Measurements from ENCODE around the gene ABI3.
A peak's percentile ranks its signal among the peaks of the same experiment; 100 is the strongest.

Gene ABI3

DNA sequence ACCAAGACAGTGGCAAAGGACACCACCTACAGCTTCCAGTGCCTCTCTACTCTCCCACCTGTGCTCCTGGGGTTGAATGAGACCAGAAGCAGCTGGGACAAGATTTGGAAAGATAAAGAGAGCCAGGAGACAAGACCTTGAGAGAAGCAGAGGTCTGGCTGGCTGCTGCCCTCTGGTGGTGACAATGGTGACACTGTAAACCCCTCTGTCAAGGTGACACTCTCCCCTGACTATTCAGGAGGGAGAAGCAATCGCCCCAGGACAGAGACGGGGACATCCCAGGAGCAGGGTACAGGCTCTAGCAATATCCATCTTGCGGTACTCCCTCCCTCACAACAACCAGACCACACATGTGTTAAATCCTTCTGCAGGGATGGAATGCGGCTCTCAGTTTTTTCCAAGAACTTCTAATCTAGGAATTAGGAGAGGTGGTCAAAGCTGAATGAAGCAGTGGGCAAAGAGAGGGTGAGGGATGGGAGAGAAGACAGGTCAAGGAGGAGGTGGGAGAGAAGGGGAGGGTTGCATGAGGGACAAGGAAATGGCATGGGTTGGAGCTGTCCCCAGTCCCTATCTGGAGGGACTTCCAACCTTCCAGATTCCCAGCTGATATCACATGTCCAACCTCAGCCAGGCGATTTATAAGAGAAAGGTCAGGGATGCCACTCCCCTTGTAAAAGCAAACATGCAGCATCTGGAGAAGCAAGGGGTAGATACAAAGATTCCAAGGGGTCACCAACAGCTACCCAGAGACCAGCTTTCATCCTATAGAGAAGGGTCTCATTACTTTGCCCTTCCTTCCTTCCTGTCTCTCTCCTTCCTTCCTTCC lies 17.1 kb downstream of the ABI3 start:
- H3K9me3 ChIP-seq (ENCODE audit: insufficient read depth, low read depth, low read length) = no peaks in the 10 kb centered on the region
- H3K27me3 ChIP-seq (ENCODE audit: insufficient read depth, low read length) = peaks cover 87% of the 10 kb centered on the region
- 42% methylated on average over 5 of the region's 5 CpGs for WGBS
- peaks cover 4% of the 10 kb centered on the region; the same call in 1 of the 2 replicates for H3K4me1 ChIP-seq (ENCODE audit: insufficient read depth, low read length)
- H3K4me3 ChIP-seq (ENCODE audit: low read length) = no peak overlapping the region
- no peak overlapping the region for H3K27ac ChIP-seq (ENCODE audit: low read depth, low read length)
- no peak overlapping the region for H3K9ac ChIP-seq (ENCODE audit: low read depth, low read length)
- no peaks in the 10 kb centered on the region for H3K36me3 ChIP-seq (ENCODE audit: insufficient read depth, low read length)

DNA sequence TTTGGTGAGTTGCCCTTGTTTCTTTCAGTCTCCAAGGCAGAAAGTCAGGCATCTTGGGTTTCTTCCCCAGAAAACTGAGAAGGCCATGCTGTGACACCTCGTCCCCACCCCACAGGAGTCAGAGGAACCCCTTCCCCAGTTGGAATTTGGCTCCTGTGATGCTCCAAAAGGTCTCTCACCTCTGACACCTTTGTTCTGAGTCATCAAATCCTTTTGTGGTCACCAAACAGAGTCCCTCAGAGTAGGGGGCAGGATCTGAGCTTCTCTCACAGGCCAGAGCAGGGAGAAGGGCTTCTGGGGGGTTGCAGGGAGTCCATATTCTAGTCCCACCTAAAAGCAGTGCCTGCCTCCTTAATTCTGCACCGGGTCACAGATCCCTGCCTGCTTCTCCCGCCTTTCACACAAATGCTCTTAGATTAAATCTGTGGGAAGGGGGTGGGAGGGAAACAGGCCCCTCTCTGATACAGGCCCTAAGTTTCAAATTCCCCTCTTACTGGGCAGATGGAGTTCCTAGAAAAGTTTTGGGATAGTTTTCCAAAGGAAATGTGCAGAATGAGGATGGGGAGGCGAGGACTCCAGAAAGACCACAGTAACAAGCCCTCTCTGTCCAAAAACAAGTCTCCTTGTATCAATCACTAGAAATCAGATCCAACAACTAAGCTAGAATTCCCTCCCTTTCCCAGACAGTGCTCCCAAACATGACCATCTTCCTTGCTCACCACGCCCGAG lies 18.7 kb downstream of the ABI3 start:
- Histone ChIP-seq H3K4me1 (ENCODE audit: insufficient read depth, low read length) (no peaks in the 10 kb centered on the region), H3K4me3 (ENCODE audit: low read length) (peak overlapping the region; percentile 97; the same call in 1 of the 2 replicates), H3K36me3 (ENCODE audit: insufficient read depth, low read length) (no peaks in the 10 kb centered on the region), H3K27me3 (ENCODE audit: insufficient read depth, low read length) (peaks cover 71% of the 10 kb centered on the region), H3K27ac (ENCODE audit: low read depth, low read length) (no peak overlapping the region), H3K9ac (ENCODE audit: low read depth, low read length) (no peak overlapping the region), H3K9me3 (ENCODE audit: insufficient read depth, low read depth, low read length) (no peaks in the 10 kb centered on the region)
- WGBS = 59% methylated on average over 3 of the region's 6 CpGs

DNA sequence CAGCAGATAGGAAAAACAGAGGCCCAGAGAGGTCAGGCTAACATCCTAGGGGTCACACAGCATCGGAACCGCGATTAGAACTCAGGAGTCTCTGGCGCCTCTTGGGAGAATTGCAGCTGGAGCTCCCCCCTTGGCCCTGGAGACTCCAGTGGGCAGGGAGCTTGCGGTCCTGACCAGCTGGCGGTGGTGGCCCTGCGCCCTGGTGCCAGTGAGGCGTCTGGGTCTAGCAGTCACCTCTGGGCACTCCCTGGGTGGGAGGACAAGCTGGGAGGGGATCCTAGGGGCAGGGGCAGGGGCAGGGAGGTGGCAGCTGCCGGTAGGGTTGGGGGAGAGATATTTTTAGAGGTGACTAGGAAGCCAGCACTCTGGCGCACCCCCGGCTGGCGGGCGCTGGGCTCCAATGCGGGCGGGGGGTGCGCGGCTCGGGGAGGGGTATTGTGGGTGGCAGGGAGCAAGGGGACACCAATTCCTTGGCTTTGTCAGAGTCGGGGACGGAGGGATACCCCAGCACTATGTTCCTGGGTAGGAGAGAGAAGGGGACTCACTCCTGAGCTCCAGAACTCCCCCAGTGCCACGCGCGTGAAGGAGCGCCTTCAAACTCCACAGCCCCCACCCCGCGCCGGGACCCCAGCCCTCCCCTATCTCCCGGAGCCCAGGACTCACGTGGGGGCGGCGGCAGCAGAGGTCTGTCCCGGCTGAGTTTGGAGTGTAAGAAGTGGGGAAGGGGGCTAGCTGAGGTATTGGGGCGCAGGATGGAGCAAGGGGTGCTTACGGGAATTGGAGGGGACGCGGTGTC lies 19.5 kb downstream of the ABI3 start:
- Histone ChIP-seq H3K4me1 (ENCODE audit: insufficient read depth, low read length) (no peaks in the 10 kb centered on the region), H3K27me3 (ENCODE audit: insufficient read depth, low read length) (peaks cover 63% of the 10 kb centered on the region), H3K9ac (ENCODE audit: low read depth, low read length) (no peak overlapping the region), H3K9me3 (ENCODE audit: insufficient read depth, low read depth, low read length) (no peaks in the 10 kb centered on the region), H3K36me3 (ENCODE audit: insufficient read depth, low read length) (no peaks in the 10 kb centered on the region), H3K27ac (ENCODE audit: low read depth, low read length) (no peak overlapping the region), H3K4me3 (ENCODE audit: low read length) (peak overlapping the region; percentile 97)
- 12% methylated on average over 34 of the region's 36 CpGs for WGBS

DNA sequence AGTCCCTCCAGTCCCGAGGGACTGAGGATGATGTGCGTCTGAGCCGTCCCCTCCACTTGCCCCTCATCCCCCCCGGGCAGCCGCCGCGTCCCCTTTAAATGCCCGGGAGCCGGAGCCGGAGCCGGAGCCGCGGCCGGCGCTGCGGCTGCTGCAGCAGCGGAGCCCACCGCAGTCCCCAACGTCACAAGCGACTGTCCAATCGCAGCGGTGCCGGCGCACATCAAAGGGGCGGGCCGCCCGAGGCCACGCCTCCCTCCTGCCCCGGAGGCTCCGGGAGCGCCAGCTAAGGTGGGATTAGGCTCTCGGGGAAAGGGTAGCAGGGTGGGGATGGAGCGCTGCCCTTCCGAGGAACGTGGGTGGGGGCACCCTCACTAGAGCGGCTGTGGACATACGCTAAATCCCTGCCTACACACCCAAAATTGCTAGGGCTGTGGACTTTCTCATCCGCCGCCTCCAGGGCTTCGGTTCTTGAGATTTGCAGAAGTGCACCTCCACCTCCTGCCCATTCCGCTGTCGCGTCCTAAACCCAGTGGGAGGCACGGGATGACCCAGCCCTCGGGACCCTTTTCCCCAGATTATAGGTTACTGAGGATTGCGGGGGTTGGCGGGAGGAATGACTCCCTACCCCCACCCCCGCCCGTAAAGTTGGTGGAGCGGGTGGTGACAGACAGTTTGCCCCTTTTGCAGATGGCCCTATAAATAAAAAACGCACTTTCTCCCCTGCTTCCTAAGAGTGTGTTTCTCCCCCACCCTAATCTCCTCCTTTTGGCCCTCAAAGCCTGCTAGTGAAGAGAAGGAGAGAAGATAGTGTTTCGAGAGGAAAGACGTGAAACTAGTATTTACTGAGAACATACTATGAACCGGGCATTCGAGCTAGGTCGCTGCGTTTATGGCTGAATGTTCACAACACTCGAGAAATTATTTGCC lies 20.4 kb downstream of the ABI3 start, which contains the start of gene PHOSPHO1:
PHOSPHO1 (minus strand) TSS at position 152 of the 927 bp plus-strand sequence. CDS start 4,096 bp downstream, outside the sequence.
- no peak within 1 kb of the TSS for H3K27ac ChIP-seq (ENCODE audit: low read depth, low read length)
- no peaks in the 10 kb centered on the region for H3K9me3 ChIP-seq (ENCODE audit: insufficient read depth, low read depth, low read length)
- H3K27me3 ChIP-seq (ENCODE audit: insufficient read depth, low read length) = peaks cover 54% of the 10 kb centered on the region
- H3K9ac ChIP-seq (ENCODE audit: low read depth, low read length) = no peak within 1 kb of the TSS
- 5% methylated on average over 55 of the region's 58 CpGs for WGBS
- H3K4me1 ChIP-seq (ENCODE audit: insufficient read depth, low read length) = no peaks in the 10 kb centered on the region
- H3K4me3 ChIP-seq (ENCODE audit: low read length) = peak within 1 kb of the TSS; percentile 97
- H3K36me3 ChIP-seq (ENCODE audit: insufficient read depth, low read length) = no peaks in the 10 kb centered on the region

DNA sequence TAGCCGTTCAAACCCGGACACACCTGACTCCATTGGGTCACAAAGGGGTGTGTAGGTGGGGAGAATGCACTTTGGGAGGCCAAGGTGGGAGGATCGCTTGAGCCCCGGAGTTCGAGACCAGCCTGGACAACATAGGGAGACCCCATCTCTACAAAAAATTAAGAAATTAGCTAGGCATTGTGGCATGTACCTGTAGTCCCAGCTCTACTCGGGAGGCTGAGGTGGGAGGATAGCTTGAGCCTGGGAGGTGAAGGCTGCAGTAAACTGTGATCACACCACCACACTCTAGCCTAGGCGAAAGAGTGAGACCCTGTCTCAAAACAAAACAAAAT lies 21.0 kb downstream of the ABI3 start:
- Histone ChIP-seq H3K9me3 (ENCODE audit: insufficient read depth, low read depth, low read length) (no peaks in the 10 kb centered on the region), H3K27ac (ENCODE audit: low read depth, low read length) (no peak overlapping the region), H3K4me1 (ENCODE audit: insufficient read depth, low read length) (no peaks in the 10 kb centered on the region), H3K27me3 (ENCODE audit: insufficient read depth, low read length) (peaks cover 48% of the 10 kb centered on the region), H3K4me3 (ENCODE audit: low read length) (peak overlapping the region; percentile 97; the same call in 1 of the 2 replicates), H3K9ac (ENCODE audit: low read depth, low read length) (no peak overlapping the region), H3K36me3 (ENCODE audit: insufficient read depth, low read length) (no peaks in the 10 kb centered on the region)
- 65% methylated on average over 6 of the region's 7 CpGs for WGBS

DNA sequence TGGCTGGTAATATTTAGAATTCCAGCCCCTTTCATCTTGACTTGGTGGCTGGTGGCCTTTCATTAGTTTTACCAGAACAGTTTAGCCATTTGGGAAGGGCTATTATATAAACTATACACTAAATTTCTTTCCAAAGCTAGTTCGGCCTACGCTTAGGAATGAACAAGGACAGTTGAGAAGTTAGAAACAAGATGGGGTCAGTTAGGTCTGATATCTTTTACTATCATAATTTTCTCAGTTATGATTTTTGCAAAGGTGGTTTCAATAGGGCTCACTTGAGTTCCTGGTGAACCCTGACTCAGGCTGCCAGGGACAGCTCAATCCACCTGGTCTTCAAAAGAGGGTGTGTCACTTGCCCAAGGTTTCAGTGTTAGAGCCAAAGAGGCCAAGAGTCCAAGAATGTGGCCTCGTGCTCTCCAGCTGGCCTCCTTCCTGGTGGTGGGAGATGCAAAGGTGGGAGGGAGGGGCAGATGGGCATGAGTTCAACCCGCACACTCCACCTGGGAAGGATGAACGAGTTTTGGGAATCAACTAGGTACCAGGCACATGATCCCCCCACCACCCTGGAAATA lies 24.1 kb downstream of the ABI3 start:
- peaks cover 22% of the 10 kb centered on the region for H3K27me3 ChIP-seq (ENCODE audit: insufficient read depth, low read length)
- H3K4me1 ChIP-seq (ENCODE audit: insufficient read depth, low read length) = no peaks in the 10 kb centered on the region
- H3K27ac ChIP-seq (ENCODE audit: low read depth, low read length) = no peak overlapping the region
- H3K4me3 ChIP-seq (ENCODE audit: low read length) = no peak overlapping the region
- H3K9me3 ChIP-seq (ENCODE audit: insufficient read depth, low read depth, low read length) = no peaks in the 10 kb centered on the region
- WGBS = 89% methylated on average over 3 of the region's 5 CpGs
- H3K36me3 ChIP-seq (ENCODE audit: insufficient read depth, low read length) = no peaks in the 10 kb centered on the region
- H3K9ac ChIP-seq (ENCODE audit: low read depth, low read length) = no peak overlapping the region

DNA sequence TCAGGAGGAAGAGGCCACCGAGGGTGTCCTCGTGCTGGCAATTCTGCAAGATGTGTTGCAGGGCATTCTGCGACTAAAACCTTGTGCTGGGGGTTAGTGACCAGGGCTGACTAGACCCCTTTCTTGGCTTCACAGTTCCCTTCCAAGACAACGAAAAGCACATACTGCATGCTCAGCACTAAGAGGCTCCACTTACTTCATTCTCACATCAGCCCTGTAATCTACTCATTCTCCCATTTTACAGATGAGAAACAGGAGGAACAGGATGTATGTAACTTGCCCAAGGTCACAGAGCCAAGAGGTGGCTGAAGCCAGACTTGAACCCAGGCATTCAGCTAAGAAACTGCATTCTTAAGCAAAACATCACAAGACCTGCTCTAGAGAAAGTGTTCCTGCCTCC lies 25.4 kb downstream of the ABI3 start:
- H3K9ac ChIP-seq (ENCODE audit: low read depth, low read length) = no peak overlapping the region
- H3K27ac ChIP-seq (ENCODE audit: low read depth, low read length) = no peak overlapping the region
- H3K27me3 ChIP-seq (ENCODE audit: insufficient read depth, low read length) = peaks cover 11% of the 10 kb centered on the region
- 88% methylated on average over 4 of the region's 4 CpGs for WGBS
- no peaks in the 10 kb centered on the region for H3K36me3 ChIP-seq (ENCODE audit: insufficient read depth, low read length)
- no peaks in the 10 kb centered on the region for H3K9me3 ChIP-seq (ENCODE audit: insufficient read depth, low read depth, low read length)
- H3K4me1 ChIP-seq (ENCODE audit: insufficient read depth, low read length) = no peaks in the 10 kb centered on the region
- H3K4me3 ChIP-seq (ENCODE audit: low read length) = no peak overlapping the region

DNA sequence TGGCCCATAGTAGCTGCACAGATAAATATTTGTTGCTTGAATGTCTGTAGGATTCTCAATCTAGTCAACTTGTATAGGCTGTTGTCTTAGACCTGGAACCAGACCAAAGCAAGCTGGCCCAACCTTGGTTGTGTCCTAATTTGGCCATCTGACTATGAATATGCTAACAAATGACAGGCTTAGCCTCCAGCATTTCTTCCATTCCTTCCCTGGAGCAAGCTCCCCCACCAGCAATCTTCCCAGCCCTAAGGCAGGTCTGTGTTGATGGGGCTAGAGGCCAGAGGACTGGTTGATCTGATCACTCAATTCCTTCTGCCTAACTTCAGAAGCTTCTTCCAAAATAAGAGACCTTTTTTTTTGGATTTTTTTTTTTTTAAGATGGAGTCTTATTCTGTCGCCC lies 29.5 kb downstream of the ABI3 start:
- Histone ChIP-seq H3K9ac (ENCODE audit: low read depth, low read length) (no peak overlapping the region), H3K4me1 (ENCODE audit: insufficient read depth, low read length) (no peaks in the 10 kb centered on the region), H3K9me3 (ENCODE audit: insufficient read depth, low read depth, low read length) (no peaks in the 10 kb centered on the region), H3K4me3 (ENCODE audit: low read length) (no peak overlapping the region), H3K27ac (ENCODE audit: low read depth, low read length) (no peak overlapping the region), H3K36me3 (ENCODE audit: insufficient read depth, low read length) (no peaks in the 10 kb centered on the region), H3K27me3 (ENCODE audit: insufficient read depth, low read length) (no peaks in the 10 kb centered on the region)
- 83% methylated on average over 1 of the region's 1 CpG for WGBS

DNA sequence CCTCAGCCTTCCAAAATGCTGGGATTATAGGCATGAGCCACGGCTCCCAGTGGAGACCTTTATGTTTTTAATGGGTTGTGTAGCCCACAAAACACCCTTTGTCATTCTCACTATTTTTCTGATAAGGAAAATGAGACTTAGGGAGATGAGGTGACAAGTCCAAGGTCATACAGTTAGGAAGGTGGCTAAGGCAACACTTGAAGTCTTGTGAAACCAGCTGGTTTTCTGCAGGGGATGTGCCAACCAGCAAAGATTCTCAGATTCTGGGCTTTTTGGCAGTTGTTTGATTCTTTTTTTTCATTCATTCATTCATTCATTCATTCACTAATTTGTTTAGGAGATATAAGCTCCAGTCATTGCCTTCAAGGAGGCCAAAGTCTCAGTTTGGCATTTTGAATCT lies 30.1 kb downstream of the ABI3 start:
- H3K27ac ChIP-seq (ENCODE audit: low read depth, low read length) = no peak overlapping the region
- no CpG with 5 or more reads among the region's 1 CpG for WGBS
- no peaks in the 10 kb centered on the region for H3K36me3 ChIP-seq (ENCODE audit: insufficient read depth, low read length)
- H3K4me3 ChIP-seq (ENCODE audit: low read length) = no peak overlapping the region
- H3K4me1 ChIP-seq (ENCODE audit: insufficient read depth, low read length) = no peaks in the 10 kb centered on the region
- H3K27me3 ChIP-seq (ENCODE audit: insufficient read depth, low read length) = no peaks in the 10 kb centered on the region
- H3K9me3 ChIP-seq (ENCODE audit: insufficient read depth, low read depth, low read length) = no peaks in the 10 kb centered on the region
- H3K9ac ChIP-seq (ENCODE audit: low read depth, low read length) = no peak overlapping the region

DNA sequence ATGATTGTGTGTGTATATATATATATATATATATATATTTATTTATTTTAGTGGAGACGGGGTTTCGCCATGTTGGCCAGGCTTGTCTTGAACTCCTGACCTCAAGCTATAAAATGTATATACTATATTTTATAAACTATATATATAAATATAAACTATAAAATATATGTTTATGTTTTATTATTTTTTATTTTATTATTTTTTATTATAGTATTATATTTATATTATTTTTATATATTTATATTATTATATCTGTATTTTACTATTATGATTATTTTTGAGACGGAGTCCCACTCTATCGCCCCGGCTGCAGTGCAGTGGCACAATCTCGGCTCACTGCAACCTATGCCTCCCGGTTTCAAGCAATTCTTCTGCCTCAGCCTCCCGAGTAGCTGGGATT lies 30.5 kb downstream of the ABI3 start:
- Histone ChIP-seq H3K4me1 (ENCODE audit: insufficient read depth, low read length) (no peaks in the 10 kb centered on the region), H3K36me3 (ENCODE audit: insufficient read depth, low read length) (no peaks in the 10 kb centered on the region), H3K27me3 (ENCODE audit: insufficient read depth, low read length) (no peaks in the 10 kb centered on the region), H3K4me3 (ENCODE audit: low read length) (no peak overlapping the region), H3K9ac (ENCODE audit: low read depth, low read length) (no peak overlapping the region), H3K9me3 (ENCODE audit: insufficient read depth, low read depth, low read length) (no peaks in the 10 kb centered on the region), H3K27ac (ENCODE audit: low read depth, low read length) (no peak overlapping the region)
- WGBS = 97% methylated on average over 6 of the region's 8 CpGs
